Caco-2 (cell line): Measurements from ENCODE around the gene MUC15. TPM values are rescaled to one million over a fixed set of nuclear protein-coding genes. Genes with fewer than 3 reads are reported as not detected.

Experiments used
- BruUV-seq: library from RNA; stranded (reverse); fragments of 400-500 nt; replicated peaks from 2 replicates; lab custom pipeline; 2021; lab: Mats Ljungman, UMichigan
- CTCF ChIA-PET: fragments of 300-600 bp; sonication (Branson Sonifier 250); formaldehyde crosslinking; loops from one replicate; lab custom pipeline; 2022; ENCODE audit warnings: antibody characterized with exemption; lab: Charles Lee
- POLR2A ChIA-PET: fragments of 300-600 bp; sonication (Branson Sonifier 250); formaldehyde crosslinking; loops from one replicate; lab custom pipeline; 2022; ENCODE audit warnings: antibody characterized with exemption; lab: Charles Lee
- DNase-seq, 2 experiments: peaks; one replicate each; pipeline versions ENCODE4 v3.0.0 to v3.0.0-alpha.2; 2020 to 2022
- H3K27me3 ChIP-seq: replicated peaks from 2 replicates; pipeline ENCODE4 v1.6.0; 2011; ENCODE audit warnings: low read length; ENCODE audit not compliant: control insufficient read depth, insufficient read depth
- H3K36me3 ChIP-seq: 2 replicates; pipeline ENCODE4 v1.5.1; 2011; ENCODE audit warnings: low read length; ENCODE audit not compliant: control insufficient read depth, insufficient read depth
- H3K4me1 ChIP-seq: fragments of 250-450 bp; sonication (Bioruptor Pico); 2 replicates; pipeline ENCODE4 v1.5.1; 2020; ENCODE audit warnings: mild to moderate bottlenecking
- H3K4me3 ChIP-seq: 2 replicates; pipeline ENCODE4 v1.5.1; 2011; ENCODE audit warnings: low read depth, mild to moderate bottlenecking, control low read depth, low read length
- H3K9me3 ChIP-seq: fragments of 250-450 bp; sonication (Bioruptor Pico); 2 replicates; pipeline ENCODE4 v1.5.1; 2020; ENCODE audit warnings: mild to moderate bottlenecking, moderate library complexity
- H3K27ac Mint-ChIP-seq: one replicate; pipeline ENCODE4 v1.8.0; 2022; ENCODE audit warnings: mixed read lengths; ENCODE audit not compliant: unreplicated experiment
- H3K27me3 Mint-ChIP-seq: one replicate; pipeline ENCODE4 v1.8.0; 2022; ENCODE audit warnings: mixed read lengths; ENCODE audit not compliant: insufficient read depth, unreplicated experiment
- H3K36me3 Mint-ChIP-seq: one replicate; pipeline ENCODE4 v1.8.0; 2022; ENCODE audit warnings: mild to moderate bottlenecking, mixed read lengths; ENCODE audit not compliant: insufficient read depth, unreplicated experiment
- H3K4me1 Mint-ChIP-seq: one replicate; pipeline ENCODE4 v1.8.0; 2022; ENCODE audit warnings: low read depth, mixed read lengths; ENCODE audit not compliant: unreplicated experiment
- H3K4me3 Mint-ChIP-seq: one replicate; pipeline ENCODE4 v1.8.0; 2022; ENCODE audit warnings: mild to moderate bottlenecking, moderate library complexity, mixed read lengths; ENCODE audit not compliant: unreplicated experiment
- H3K9me3 Mint-ChIP-seq: one replicate; pipeline ENCODE4 v1.8.0; 2022; ENCODE audit warnings: mixed read lengths; ENCODE audit not compliant: unreplicated experiment
- intact Hi-C: fragments of 100-400 bp; cut with micrococcal nuclease; formaldehyde crosslinking; loops from one replicate; pipeline ENCODE4 v1.10.0; 2022; ENCODE audit not compliant: unreplicated experiment
- total RNA-seq: library from RNA; stranded (reverse); gene quantifications from 2 replicates; pipeline ENCODE4 v1.2.3, GENCODE V29; 2022
- TF ChIP-seq, protein P1 (sequence below), 2 experiments: fragments of 200-600 bp in 1 of 2; IDR thresholded peaks; 1 replicate in 1 of 2; 2 replicates in 1 of 2; pipeline versions ENCODE4 v1.5.1 to v1.8.0; 2011 to 2022; ENCODE audit warnings: antibody characterized with exemption in 1 of 2, control low read depth in 1 of 2, inconsistent platforms in 1 of 2, low read depth in 1 of 2, low read length in 1 of 2, mild to moderate bottlenecking in 1 of 2, moderate library complexity in 1 of 2; ENCODE audit not compliant: insufficient read depth in 1 of 2, severe bottlenecking in 1 of 2, unreplicated experiment in 1 of 2

The MUC15 gene
- total RNA-seq, 1 experiment from 2014 or later, result 0.70 TPM

DNA sequence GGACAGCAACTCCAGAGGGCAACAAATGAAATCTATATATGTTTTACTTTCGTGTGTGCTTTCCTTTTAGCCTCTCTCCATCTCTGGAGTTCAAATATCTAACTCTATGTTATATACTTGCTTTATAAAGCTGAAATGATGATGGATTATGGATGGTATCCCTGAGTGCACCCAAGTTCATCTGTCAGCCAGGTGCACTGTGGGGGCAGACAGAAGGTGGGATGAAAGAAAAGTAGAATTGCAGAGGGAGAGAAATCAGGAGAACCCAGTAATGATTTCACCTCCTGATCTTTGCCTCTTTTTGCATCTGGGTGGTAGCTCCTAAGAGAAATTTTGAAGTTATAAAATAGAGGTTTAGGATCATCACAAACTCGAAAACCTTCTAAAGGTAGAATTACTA lies 2.4 kb downstream of the MUC15 start:
- Mint-ChIP-seq H3K9me3 (no peaks in the 10 kb centered on the region), H3K4me3 (no peak overlapping the region), H3K36me3 (no peaks in the 10 kb centered on the region), H3K27me3 (no peaks in the 10 kb centered on the region), H3K4me1 (peaks cover 9% of the 10 kb centered on the region), H3K27ac (no peak overlapping the region)
- no peaks in the 10 kb centered on the region for H3K9me3 ChIP-seq
- H3K4me1 ChIP-seq, result peaks cover 18% of the 10 kb centered on the region
- ChIA-PET POLR2A (no interaction called here), CTCF (no interaction called here)
- no peaks in the 10 kb centered on the region for H3K36me3 ChIP-seq
- no peak overlapping the region for H3K4me3 ChIP-seq
- TF ChIP-seq, protein P1, sequence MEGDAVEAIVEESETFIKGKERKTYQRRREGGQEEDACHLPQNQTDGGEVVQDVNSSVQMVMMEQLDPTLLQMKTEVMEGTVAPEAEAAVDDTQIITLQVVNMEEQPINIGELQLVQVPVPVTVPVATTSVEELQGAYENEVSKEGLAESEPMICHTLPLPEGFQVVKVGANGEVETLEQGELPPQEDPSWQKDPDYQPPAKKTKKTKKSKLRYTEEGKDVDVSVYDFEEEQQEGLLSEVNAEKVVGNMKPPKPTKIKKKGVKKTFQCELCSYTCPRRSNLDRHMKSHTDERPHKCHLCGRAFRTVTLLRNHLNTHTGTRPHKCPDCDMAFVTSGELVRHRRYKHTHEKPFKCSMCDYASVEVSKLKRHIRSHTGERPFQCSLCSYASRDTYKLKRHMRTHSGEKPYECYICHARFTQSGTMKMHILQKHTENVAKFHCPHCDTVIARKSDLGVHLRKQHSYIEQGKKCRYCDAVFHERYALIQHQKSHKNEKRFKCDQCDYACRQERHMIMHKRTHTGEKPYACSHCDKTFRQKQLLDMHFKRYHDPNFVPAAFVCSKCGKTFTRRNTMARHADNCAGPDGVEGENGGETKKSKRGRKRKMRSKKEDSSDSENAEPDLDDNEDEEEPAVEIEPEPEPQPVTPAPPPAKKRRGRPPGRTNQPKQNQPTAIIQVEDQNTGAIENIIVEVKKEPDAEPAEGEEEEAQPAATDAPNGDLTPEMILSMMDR (IDR thresholded peaks at IDR 0.05; ENCODE audit: insufficient read depth in 1 of 2, low read depth in 1 of 2, low read length in 1 of 2, severe bottlenecking in 1 of 2, unreplicated experiment in 1 of 2), result no peak
- DNase-seq, result no peak
- intact Hi-C loops, result no loop called here
- no TSS peak for BruUV-seq
- H3K27me3 ChIP-seq, result no peaks in the 10 kb centered on the region

DNA sequence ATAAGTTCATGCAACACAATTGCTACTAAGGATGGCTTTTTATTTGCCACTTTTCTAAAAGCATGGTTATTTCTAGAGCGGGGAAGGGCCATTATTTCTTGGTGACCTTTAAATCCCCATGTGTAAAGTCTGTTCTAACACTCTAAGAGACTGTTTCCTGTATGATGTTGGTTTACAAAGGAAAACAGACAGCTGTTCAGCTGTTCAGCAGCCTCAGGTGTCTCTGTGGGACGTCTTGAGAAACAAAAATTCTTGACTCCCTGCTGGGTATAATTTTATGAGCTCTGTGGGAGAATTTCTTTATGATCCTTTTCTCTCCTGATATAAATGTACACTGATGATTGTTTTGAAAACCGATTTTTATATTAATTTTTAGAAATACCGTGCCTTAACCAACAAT lies 13.9 kb downstream of the MUC15 start:
- Mint-ChIP-seq H3K9me3 (no peaks in the 10 kb centered on the region), H3K4me3 (no peak overlapping the region), H3K36me3 (no peaks in the 10 kb centered on the region), H3K27me3 (peaks cover 2% of the 10 kb centered on the region), H3K27ac (no peak overlapping the region), H3K4me1 (no peaks in the 10 kb centered on the region)
- DNase-seq, result no peak
- intact Hi-C loops, result no loop called here
- H3K27me3 ChIP-seq, result no peaks in the 10 kb centered on the region
- H3K36me3 ChIP-seq, result no peaks in the 10 kb centered on the region
- POLR2A ChIA-PET, result no interaction called here
- CTCF ChIA-PET, result no interaction called here
- H3K9me3 ChIP-seq, result no peaks in the 10 kb centered on the region
- no peak overlapping the region for H3K4me3 ChIP-seq
- H3K4me1 ChIP-seq, result no peaks in the 10 kb centered on the region
- TF ChIP-seq, protein P1 (IDR thresholded peaks at IDR 0.05; ENCODE audit: insufficient read depth in 1 of 2, low read depth in 1 of 2, low read length in 1 of 2, severe bottlenecking in 1 of 2, unreplicated experiment in 1 of 2), result no peak
- BruUV-seq, result no TSS peak

DNA sequence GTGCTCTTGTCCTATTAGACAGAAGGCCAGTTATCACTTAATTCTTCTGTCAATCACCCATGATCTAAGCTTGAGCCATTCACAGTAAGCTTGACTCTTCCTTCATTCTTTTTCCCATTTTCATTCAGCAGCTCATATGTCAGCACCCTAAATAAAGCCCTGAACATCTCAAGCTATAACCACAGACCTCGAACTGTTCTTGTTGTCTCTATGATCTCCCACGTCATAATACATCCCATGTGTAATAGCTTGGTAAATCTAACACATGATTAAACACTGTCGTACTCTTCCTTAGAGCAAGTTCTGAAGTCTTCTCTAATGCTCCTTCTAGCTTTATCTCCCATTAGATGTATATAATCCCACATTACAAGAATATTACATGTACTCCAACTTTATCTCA lies 14.4 kb downstream of the MUC15 start:
- no peaks in the 10 kb centered on the region for H3K27me3 ChIP-seq
- no peaks in the 10 kb centered on the region for H3K36me3 ChIP-seq
- no peaks in the 10 kb centered on the region for H3K4me1 ChIP-seq
- Mint-ChIP-seq H3K4me1 (no peaks in the 10 kb centered on the region), H3K27me3 (peaks cover 2% of the 10 kb centered on the region), H3K4me3 (no peak overlapping the region), H3K27ac (no peak overlapping the region), H3K36me3 (no peaks in the 10 kb centered on the region), H3K9me3 (no peaks in the 10 kb centered on the region)
- DNase-seq, result no peak
- ChIA-PET POLR2A (interaction anchor here (0.7 kb wide), 1 partner anchor 10 kb away, joined by 3 read pairs; no protein-coding TSS in a partner anchor), CTCF (no interaction called here)
- TF ChIP-seq, protein P1 (IDR thresholded peaks at IDR 0.05; ENCODE audit: insufficient read depth in 1 of 2, low read depth in 1 of 2, low read length in 1 of 2, severe bottlenecking in 1 of 2, unreplicated experiment in 1 of 2), result no peak
- BruUV-seq, result no TSS peak
- intact Hi-C loops, result no loop called here
- no peaks in the 10 kb centered on the region for H3K9me3 ChIP-seq
- no peak overlapping the region for H3K4me3 ChIP-seq
